ENCODE measurements around the gene MORN4.
"Not testable (repeated sequence)": the region's sequence is repeated elsewhere in the genome, so short reads cannot be mapped to it uniquely, and the experiment has no call there.

Gene MORN4

DNA sequence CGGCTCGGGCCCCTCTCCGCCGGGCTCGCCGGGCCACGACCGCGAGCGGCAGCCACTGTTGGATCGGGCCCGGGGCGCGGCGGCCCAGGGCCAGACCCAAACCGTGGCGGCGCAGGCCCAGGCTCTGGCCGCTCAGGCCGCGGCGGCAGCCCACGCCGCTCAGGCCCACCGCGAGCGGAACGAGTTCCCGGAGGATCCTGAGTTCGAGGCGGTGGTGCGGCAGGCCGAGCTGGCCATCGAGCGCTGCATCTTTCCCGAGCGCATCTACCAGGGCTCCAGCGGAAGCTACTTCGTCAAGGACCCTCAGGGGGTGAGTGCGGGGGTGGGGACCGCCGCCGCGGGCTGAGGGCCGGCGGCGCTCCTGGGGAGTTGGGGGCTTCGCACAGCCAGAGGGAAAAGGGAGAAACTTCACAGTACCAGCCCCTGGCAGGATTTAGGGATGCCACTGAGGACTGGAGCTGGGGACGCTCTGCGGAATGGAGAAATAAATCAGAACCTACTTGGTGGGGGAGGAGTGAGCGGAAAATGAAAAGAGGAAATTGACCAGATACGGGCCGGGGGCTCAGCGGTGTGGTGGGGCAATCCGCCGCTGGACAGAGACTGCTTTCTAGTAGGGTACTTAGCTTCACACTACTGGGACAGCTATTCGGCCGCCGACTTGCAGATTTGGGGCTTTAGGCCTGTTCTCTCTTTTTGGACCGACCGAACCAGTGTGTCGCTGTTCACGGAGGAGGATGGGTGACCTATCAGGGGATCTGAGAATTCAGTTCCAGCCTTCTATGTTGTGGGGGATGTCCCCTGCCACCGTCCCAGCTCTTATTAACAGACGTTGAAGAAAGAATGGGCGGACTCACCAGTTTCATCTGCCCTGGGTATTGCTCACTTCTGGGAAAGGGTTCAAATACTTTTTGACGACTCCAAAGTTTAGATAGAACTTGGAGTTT, 7.8 kb upstream of the MORN4 start:
- no peak for DNase-seq

DNA sequence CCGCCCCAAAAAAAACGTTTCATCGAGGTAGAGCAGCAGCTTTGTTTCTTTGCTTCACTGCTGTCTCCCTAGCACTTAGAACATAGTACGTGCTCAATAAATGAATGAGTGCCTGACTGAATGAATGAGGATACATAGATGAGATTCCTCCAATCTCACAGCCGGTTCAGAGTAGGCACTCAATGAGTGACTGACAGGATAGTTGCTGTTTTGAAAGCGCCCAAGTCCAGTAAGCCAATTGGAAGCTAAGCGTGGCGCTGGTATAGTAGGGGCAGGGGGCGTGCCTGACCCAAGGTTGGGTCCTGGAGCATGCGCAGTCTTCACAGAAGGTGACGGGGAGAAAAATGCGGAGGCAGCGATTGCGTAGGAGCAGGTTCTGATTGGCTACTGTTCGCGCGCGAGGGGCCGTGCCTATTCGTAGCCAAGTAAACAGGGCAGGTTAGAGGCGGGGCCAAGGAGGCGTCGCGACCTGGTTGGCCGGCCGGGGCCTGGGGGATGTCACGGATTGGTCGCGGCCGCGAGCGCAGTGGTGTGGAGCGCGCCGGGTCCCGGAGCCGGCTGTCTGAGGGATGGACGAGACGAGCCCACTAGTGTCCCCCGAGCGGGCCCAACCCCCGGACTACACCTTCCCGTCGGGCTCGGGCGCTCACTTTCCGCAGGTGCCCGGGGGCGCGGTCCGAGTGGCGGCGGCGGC, 7.0 kb upstream of the MORN4 start, which contains the start of gene PI4K2A:
Gene PI4K2A (plus strand): TSS at position 498 of the 694 bp plus-strand sequence. CDS start 72 bp downstream, at position 570.
- DNase-seq: peak; percentile 28

DNA sequence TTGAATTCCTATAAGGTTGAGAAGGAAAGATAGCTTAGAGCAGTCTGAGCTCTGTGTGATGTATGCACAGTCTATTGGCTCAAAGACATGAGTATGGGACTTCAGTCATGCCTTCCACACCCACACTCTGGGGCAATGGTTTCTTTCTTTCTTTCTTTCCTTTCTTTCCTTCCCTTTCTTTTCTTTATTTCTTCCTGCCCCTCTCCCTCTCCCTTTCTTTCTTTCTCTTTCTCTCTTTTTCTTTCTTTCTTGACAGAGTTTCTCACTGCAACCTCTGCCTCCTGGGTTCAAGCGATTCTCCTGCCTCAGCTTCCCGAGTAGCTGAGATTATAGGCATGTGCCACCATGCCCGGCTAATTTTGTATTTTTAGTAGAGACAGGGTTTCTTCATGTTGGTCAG, 5.8 kb upstream of the MORN4 start:
- DNase-seq: not testable (repeated sequence)

DNA sequence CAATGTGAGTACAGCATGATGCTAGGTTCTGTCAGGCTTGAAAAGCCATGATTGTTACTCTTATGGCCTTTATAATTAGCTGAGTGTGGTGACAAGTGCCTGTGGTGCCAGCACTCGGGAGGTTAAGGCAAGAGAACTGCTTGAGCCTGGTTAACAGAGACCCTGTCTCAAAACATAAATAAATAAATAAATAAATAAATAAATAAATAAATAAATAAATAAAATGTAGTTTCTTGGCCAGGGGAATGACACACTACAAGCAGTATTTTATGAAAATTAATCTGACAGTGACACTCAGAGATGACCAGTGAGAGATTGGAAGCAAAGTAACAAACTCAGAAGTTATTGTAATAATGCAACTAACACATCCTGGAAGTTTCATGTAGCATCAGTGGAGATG, 2.3 kb upstream of the MORN4 start:
- DNase-seq: no peak

DNA sequence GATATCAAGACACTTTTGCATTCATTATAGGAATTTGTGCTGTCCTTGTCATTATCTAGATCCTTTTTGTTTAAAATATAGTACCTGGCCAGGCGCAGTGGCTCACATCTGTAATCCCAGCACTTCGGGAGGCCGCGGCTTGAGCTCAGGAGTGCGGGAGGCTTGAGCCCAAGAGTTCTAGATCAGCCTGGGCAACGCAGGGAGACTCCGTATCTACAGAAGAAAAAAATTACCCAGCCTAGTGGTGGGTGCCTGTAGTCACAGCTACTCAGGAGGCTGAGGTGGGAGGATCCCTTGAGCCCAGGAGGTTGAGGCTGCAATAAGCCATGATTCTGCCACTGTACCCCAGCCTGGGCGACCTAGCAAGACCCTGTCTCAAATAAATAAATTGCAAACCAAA, 621 bp upstream of the MORN4 start:
- no peak for DNase-seq

DNA sequence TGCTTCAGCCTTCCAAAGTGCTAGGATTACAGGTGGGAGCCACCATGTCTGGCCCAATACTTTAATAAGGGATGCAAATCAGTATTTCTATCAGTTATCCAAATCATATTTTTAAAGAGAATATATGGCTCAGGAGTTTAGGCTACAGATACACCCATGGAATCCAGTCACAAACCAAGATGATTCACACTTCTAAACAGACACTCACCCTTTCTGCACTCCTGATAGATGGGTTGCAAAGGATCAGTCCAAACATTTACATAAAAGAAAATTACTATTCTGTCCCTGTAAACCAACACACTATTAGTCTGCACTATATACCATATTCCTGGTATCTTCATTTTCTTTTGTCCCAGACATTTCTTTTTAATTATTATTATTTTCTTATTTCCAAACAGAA, 2.2 kb downstream of the MORN4 start:
- DNase-seq: no peak

DNA sequence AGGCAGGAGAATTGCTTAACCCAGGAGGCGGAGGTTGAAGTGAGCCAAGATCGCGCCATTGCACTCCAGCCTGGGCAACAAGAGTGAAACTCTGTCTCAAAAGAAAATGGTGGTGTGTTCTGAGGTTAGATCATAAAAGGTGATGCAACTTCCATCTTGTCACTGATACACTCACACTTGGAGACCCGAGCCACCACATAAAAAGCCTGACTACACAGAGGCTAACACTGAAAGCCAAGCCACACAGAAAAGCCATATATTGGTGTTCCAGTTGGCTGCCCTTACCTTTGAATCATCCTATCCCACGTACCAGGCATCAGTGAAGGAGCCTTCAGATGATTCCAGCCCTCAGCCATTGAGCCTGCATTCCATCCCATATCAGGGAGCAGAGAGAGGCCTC, 4.0 kb downstream of the MORN4 start:
- no peak for DNase-seq

DNA sequence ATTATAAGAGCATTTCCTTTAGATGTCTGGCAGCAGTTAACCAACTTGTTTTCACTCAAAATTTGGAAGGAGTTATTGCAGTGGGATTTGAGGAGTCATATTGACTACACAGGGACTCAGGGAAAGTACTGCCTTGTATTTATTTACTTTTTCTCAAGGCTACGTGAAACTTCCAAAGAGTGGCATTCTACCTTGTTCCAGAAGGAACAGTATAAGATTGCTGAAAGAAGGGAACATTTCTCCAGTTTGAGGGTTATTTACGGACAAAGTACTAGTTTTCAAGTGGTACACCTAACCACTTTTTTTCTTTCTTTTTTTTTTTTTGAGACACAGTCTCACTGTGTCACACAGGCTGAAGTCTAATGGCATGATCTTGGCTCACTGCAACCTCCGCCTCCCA, 5.1 kb downstream of the MORN4 start:
- DNase-seq: no peak

DNA sequence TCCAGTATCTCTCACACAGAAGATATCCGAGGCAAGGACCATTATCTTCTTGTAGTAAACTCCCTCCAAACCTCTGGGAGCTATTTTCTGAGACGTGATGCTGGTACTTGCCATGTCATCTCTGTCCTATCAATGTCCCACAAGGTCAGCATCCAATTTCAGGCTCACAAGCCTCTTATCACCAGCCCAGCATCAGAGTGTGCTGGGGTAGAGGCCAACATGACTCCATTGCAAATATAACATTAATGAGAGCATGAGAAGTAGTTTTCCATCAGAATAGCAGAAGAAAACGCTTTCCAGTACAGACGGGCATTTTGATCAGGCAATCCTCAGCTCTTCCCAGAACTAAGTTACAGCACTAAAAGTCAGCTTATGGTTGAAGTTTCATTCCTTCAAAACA, 5.6 kb downstream of the MORN4 start:
- no peak for DNase-seq

DNA sequence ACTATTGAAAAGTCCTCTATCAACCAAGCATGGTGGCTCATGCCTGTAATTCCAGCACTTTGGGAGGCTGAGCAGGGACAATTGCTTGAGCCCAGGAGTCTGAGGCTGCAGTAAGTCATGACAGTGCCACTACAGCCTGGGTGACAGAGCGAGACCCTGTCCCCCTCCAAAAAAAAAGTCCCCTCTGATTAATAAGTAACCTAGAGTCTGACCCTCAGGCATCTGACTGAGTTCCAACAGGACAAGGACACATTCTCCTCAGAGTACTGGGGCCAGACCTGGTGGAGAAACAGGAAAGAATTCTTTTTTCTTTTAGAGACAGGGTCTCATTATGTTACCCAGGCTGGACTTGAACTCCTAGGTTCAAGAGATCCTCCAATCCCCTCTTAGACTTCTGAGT, 10.0 kb downstream of the MORN4 start:
- DNase-seq: no peak

DNA sequence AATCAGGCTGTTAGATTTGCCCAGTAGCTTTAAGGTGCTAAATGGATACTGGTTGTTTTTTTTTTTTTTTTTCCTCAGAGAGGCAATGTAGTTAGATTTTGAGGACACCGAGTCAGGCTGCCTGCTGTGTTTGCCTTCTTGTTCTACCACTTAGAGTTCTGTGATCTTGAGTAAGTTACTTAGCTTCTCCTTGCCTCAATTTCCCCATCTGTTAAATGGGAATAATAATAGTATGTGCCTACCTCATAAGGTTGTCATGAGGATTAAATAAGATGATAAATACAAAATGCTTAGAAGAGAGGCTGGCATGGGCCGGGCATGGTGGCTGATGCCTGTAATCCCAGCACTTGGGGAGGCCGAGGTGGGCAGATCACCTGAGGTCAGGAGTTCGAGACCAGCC, 14.6 kb downstream of the MORN4 start:
- DNase-seq: no peak

DNA sequence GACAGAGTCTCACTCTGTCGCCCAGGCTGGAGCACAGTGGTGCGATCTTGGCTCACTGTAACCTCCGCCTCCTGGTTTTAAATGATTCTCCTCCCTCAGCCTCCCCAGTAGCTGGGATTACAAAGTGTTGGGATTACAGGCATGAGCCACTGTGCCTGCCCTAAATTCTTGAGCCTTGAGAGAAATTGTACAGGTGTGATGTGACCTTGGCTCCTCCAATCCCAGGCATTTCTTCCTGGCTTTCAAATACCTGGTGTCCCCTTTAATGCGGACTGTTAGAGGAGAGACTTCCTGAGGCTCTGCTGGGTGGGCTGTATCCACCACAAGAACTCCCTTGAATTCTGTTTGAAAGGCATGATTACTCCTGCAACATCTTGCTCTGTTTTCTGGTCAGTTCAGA, 15.0 kb downstream of the MORN4 start:
- DNase-seq: no peak

DNA sequence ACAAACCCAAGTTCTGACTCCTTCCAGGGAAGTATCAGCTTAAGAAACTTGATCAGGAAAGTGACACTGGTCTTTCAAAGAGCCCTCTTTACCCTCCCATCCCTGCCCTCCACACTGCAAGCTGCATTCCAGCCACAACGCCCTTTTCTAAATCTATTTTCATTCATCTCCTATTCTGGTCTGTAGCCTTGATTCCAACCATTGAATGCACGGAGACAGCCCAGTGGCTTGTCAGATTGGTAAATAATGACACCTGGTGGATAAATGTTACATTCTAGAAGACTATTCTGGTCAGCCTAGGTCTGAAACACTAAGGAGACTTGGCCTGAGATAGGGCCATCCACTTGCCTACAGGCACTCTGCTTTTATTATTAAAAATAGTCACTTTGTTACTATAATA, 20.9 kb downstream of the MORN4 start:
- DNase-seq: no peak

DNA sequence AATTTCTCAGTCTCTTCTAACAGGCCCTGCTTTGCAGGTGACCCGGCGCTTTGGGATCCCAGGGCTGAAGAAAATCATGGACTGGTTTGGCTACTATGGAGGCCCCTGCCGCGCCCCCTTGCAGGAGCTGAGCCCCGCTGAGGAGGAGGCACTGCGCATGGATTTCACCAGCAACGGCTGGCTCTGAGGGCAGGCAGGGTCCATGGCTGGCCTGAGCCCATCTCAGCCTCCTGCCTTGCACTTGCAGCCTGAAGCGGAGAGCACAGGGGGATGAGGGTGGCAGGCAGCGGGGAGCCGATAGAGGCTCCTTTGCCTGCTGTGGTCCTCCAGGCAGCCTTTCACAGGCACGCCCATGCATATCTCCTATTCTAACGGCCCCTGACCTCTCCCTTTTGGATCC, 21.8 kb downstream of the MORN4 start:
- DNase-seq: no peak

DNA sequence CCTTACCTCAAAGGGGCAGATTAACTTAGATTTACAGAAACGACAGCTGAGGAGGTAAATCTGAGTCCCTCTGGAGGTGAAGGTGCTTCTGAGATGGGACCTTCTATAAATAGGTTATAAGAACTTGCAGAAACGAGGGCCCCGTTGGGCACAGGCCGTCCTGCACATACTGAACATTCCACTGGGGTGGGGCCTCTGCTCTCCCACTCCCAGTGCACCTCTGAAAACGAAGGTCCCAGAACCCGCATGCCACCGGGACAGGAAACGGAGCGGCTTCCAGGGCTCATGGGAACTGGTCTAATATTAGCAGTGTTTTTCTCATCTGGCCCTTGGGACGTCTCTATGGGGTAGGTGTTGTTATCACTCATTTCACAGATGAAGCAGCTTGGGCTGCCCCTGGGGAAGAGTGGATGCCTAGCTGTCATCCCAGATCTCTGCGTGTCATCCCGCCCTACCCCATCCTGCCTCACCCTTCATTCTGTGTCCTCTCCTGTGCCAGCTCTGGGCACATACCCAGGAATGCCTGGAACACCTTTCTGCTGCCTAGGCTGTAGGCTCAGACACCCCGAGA, 24.2 kb downstream of the MORN4 start:
- no peak for DNase-seq

DNA sequence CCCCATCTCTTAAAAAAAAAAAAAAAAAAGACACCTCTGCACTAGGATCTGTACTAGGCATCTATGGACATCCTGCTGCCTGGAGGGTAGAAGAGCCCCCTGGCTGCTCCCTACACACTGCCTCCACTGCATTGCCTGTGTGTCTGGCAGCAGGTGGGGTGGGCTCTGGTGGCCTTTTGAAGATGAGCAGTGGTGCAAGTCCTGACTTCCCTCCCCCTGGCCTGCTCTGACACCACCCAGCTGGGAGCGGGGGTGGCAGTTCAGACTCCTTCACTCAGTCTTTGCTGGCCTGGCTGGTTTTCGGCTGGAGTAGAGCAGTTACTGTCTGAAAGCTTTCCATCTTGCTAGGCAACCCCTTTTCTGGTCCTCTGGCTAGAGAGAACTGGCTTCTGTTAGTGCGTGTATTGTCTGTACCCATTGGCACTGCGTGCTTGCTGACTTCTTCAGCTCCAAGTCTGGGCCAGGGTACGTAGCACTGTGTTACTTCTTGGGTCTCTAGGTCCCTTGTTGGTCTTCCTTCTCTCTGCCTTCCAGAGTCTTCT, 26.1 kb downstream of the MORN4 start:
- DNase-seq: no peak

DNA sequence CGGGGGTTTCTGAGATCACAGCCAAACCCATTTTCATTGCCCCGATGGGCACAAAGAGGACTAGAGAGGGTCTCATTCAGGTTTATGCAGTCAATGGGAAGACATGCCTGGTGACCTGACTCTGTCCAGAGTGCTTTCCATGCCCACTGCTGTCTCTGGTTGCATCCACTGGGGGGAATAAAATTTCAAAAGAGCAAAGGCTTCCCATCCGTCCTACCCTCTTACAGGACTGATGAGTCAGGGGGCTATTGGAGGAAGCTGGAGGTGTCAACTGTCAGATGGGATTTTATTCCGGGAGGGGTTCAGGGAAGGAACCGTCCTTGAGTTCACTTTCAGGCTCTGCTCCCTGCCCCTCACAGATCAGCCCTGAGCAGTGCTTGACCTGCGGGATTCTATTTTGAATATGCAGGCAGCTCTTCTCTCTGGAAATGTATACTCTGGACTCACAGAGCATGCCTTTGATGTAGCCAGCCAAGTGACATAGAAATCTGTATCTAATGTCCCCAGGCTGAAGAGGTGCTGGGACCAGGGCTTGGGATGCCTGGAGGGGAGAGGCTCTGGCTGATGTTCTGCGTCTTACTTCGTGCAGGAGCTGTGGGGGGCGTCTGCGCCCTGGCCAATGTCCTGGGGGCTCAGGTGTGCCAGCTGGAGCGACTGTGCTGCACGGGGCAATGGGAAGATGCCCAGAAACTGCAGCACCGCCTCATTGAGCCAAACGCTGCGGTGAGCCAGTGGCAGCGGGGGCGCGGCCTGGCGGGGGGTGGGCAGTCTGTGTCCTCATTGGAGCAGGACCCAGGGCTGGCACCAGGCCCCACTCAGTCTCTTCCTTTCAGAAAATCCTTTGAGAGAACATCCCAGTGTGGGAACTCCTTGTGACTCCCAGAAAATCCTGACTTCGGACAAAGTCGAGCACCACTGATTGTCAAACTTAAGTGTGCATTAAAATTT, 31.8 kb downstream of the MORN4 start:
- no peak for DNase-seq

DNA sequence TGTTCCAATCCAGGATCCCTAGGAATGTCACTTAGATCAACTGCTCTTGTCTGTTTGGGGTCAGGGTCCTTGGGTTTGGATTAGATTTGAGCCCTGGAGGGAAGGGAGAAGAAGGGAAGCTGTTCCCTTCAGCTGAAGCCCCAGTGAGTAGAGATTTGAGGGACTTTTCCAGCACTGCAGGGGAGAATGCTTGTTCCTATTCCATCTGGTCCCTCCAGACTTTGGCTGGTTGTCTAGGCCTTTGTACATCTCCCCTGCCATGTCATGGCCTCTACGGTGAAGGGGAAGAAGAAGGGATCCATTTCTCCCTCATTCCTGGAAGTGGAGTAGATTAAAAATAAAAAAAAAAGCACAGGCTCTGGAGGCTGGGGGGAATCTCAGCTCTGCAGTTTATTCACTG, 32.7 kb downstream of the MORN4 start:
- DNase-seq: no peak

DNA sequence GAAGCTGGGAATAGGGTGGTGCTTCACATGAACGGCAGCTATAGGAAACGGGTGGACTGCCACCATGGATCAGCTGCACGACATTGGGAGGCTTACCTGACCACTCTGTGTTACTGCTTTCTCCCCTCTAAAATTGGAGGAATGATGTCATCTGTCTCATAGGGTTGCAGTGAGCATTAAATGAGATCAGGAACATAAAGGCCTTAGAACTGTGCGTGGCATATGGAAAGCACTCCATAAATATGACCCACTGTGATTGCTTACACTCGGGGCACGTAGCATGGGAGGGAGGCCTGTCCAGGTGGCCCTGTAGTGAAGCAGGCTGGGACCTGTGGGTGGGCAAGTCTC, 34.1 kb downstream of the MORN4 start:
- DNase-seq: no peak

DNA sequence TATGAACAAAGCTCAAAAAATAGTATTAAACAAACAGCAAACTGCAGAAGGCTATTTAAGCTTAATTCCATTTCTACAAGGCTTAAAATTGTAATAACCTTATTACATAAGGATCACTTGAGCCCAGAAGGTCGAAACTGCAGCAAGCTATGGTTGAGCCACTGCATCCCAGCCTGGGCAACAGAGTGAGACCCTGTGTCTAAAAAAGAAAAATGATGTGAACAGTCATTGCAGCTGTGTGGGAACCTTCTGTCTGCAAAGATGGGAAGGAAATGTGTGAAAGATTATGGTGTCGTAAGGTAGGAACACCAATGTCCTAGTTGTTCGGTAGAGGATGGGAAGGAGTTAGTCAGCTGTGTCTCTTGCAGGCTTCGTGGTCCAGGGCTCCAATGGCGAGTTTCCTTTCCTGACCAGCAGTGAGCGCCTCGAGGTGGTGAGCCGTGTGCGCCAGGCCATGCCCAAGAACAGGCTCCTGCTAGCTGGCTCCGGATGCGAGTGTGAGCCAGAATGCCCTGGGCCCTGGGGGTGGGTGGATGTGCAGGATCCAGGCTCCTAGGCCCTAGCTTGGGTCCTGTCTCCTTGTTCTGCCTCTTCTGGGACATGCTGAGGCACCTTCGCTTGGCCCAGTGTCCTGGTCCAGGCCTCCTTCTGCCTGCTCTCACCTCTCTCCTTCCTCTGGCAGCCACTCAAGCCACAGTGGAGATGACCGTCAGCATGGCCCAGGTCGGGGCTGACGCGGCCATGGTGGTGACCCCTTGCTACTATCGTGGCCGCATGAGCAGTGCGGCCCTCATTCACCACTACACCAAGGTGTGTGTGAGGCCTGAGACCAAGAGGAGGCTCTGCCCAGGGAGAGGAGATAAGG, 34.7 kb downstream of the MORN4 start:
- DNase-seq: no peak

DNA sequence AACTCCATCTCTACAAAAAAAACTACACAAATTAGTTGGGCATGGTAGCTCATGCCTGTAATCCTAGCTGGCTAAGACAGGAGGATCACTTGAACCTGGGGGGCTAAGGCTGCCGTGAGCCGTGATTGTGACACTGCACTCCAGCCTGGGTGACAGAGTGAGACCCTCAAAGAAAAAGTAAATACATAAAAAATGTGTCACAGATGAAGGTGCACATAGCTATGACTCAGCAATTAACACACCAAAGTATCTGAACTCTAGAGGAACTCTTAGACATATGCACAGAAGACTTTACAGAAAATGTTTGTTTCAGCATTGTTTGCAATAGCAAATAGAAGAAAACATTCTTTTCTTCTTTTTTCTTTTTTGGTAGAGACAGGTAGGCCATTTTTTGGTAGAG, 35.5 kb downstream of the MORN4 start:
- DNase-seq: no peak
